GM11168 (cell line): Measurements from ENCODE around the gene HEATR5B.
"Not testable (repeated sequence)": the region's sequence is repeated elsewhere in the genome, so short reads cannot be mapped to it uniquely, and the experiment has no call there.

Experiments used
- in situ Hi-C: fragments of 300-500 bp; cut with MboI; formaldehyde crosslinking; loops from one replicate; pipeline ENCODE4 v1.12.0; 2022; ENCODE audit warnings: low sequenced_read_pairs; ENCODE audit not compliant: unreplicated experiment

The HEATR5B gene

GRCh38 chr2:37070931-37071330 is 13.2 kb downstream of the HEATR5B start:
- in situ Hi-C loops, result no loop called here

GRCh38 chr2:37068686-37069085 is 15.5 kb downstream of the HEATR5B start:
- in situ Hi-C loops, result no loop called here

GRCh38 chr2:37061776-37062175 is 22.4 kb downstream of the HEATR5B start:
- in situ Hi-C loops, result no loop called here

- in situ Hi-C loops, result no loop called here
Measured at GRCh38 chr2:37061013-37061711, 23.0 kb downstream of the HEATR5B start.

GRCh38 chr2:37060446-37060845 is 23.7 kb downstream of the HEATR5B start:
- in situ Hi-C loops, result no loop called here

GRCh38 chr2:37059841-37060240 is 24.3 kb downstream of the HEATR5B start:
- in situ Hi-C loops, result no loop called here

GRCh38 chr2:37052600-37053332 is 31.4 kb downstream of the HEATR5B start:
- in situ Hi-C loops, result no loop called here

- in situ Hi-C loops, result no loop called here
Measured at GRCh38 chr2:37039580-37039979, 44.6 kb downstream of the HEATR5B start.

- in situ Hi-C loops, result no loop called here
Measured at GRCh38 chr2:37037771-37038170, 46.4 kb downstream of the HEATR5B start.

- in situ Hi-C loops, result no loop called here
Measured at GRCh38 chr2:37029758-37030157, 54.4 kb downstream of the HEATR5B start.

GRCh38 chr2:37026050-37026449 is 58.1 kb downstream of the HEATR5B start:
- in situ Hi-C loops, result no loop called here

- in situ Hi-C loops, result no loop called here
Measured at GRCh38 chr2:37020887-37021796, 63.0 kb downstream of the HEATR5B start.

- in situ Hi-C loops, result no loop called here
Measured at GRCh38 chr2:37020212-37020886, 63.8 kb downstream of the HEATR5B start.

- in situ Hi-C loops, result no loop called here
Measured at GRCh38 chr2:37013315-37013641, 70.9 kb downstream of the HEATR5B start.

- in situ Hi-C loops, result no loop called here
Measured at GRCh38 chr2:37011130-37011529, 73.0 kb downstream of the HEATR5B start.

GRCh38 chr2:37005118-37005868 is 78.9 kb downstream of the HEATR5B start:
- in situ Hi-C loops, result no loop called here

GRCh38 chr2:37000988-37001556 is 83.1 kb downstream of the HEATR5B start:
- in situ Hi-C loops, result no loop called here

GRCh38 chr2:37000318-37000717 is 83.9 kb downstream of the HEATR5B start:
- in situ Hi-C loops, result no loop called here

- in situ Hi-C loops, result not testable (repeated sequence)
Measured at GRCh38 chr2:36999416-36999815, 84.8 kb downstream of the HEATR5B start.
